Measurements from ENCODE around the gene MYOF. TPM values are rescaled to one million over a fixed set of nuclear protein-coding genes. Genes with fewer than 3 reads are reported as not detected.

The MYOF gene
- total and polyA plus RNA-seq, 10 of the 15 experiments (the other 5 are each of a cell fraction or from before 2014, with no cell fraction given) = 0.02 to 0.59 (median 0.17) TPM

DNA sequence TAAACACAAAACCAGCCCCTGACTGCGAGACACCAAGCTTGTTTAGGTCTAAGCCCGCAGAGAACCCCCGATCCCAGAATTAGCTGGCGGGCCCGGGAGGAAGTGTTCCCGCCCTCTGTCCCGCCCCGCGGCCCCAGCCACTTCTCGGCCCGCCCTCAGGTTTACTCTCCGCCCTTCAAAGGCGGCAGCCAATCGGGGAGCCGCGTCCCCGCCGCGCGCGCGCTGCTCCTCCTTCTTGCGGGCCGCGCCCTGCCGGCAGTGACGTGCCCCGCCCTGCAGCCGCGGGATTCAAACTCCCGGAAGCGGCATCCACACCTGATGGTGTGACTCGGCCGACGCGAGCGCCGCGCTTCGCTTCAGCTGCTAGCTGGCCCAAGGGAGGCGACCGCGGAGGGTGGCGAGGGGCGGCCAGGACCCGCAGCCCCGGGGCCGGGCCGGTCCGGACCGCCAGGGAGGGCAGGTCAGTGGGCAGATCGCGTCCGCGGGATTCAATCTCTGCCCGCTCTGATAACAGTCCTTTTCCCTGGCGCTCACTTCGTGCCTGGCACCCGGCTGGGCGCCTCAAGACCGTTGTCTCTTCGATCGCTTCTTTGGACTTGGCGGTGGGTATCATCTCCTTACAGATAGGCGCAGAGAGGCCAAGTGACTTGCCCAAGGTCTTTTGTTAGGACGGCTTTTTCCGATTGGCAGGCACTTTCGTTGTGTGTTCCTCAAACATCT is 14.3 kb upstream of the MYOF start, which contains the start of gene CEP55 (continued):
- TF ChIP-seq, protein P1, sequence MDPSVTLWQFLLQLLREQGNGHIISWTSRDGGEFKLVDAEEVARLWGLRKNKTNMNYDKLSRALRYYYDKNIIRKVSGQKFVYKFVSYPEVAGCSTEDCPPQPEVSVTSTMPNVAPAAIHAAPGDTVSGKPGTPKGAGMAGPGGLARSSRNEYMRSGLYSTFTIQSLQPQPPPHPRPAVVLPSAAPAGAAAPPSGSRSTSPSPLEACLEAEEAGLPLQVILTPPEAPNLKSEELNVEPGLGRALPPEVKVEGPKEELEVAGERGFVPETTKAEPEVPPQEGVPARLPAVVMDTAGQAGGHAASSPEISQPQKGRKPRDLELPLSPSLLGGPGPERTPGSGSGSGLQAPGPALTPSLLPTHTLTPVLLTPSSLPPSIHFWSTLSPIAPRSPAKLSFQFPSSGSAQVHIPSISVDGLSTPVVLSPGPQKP (IDR thresholded peaks at IDR 0.05; ENCODE audit: low read depth, low read length) = 0 out of 2 replicates have a peak, but pooled peaks have one; percentile 40
- TF ChIP-seq POLR2AphosphoS5 (IDR thresholded peaks at IDR 0.05; ENCODE audit: low read length) (peak; percentile 69), CREM (IDR thresholded peaks at IDR 0.05; ENCODE audit: low read depth) (peak; percentile 94), NFXL1 (IDR thresholded peaks at IDR 0.05; ENCODE audit: borderline replicate concordance) (no peak), NBN (IDR thresholded peaks at IDR 0.05) (no peak), POU2F2 (IDR thresholded peaks at IDR 0.05; ENCODE audit: borderline replicate concordance, low read depth, low read length) (no peak), EZH2 (IDR thresholded peaks at IDR 0.05; ENCODE audit: borderline replicate concordance, control insufficient read depth, low read depth, low read length) (no peak), TARDBP (IDR thresholded peaks at IDR 0.05; ENCODE audit: borderline replicate concordance) (no peak), YBX1 (IDR thresholded peaks at IDR 0.05) (no peak), ZNF622 (IDR thresholded peaks at IDR 0.05) (no peak), TAF1 (IDR thresholded peaks at IDR 0.05; ENCODE audit: borderline replicate concordance, low read depth, low read length) (peak; percentile 74; the same call in 1 of the 2 replicates)
- TF ChIP-seq, protein P2, sequence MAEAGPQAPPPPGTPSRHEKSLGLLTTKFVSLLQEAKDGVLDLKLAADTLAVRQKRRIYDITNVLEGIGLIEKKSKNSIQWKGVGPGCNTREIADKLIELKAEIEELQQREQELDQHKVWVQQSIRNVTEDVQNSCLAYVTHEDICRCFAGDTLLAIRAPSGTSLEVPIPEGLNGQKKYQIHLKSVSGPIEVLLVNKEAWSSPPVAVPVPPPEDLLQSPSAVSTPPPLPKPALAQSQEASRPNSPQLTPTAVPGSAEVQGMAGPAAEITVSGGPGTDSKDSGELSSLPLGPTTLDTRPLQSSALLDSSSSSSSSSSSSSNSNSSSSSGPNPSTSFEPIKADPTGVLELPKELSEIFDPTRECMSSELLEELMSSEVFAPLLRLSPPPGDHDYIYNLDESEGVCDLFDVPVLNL (IDR thresholded peaks at IDR 0.05; ENCODE audit: low read depth, low read length) = peak; percentile 97

Data from GM12878 (cell line).